Neural crest cell (in vitro differentiated cells): ENCODE measurements around the gene TBL3. TPM values are rescaled to one million over a fixed set of nuclear protein-coding genes. Genes with fewer than 3 reads are reported as not detected.
"Not testable (repeated sequence)": the region's sequence is repeated elsewhere in the genome, so short reads cannot be mapped to it uniquely, and the experiment has no call there.

Experiments
- DNase-seq: peaks from one replicate; pipeline ENCODE4 v3.0.0; 2021; ENCODE audit warnings: low read depth, mixed read lengths, low spot score
- H3K27ac Mint-ChIP-seq: one replicate; pipeline ENCODE4 v1.8.0; 2021; ENCODE audit warnings: mild to moderate bottlenecking, mixed read lengths; ENCODE audit not compliant: unreplicated experiment
- H3K27me3 Mint-ChIP-seq: 2 replicates; pipeline ENCODE4 v1.8.0; 2021; ENCODE audit warnings: low read depth, mild to moderate bottlenecking, mixed read lengths
- H3K36me3 Mint-ChIP-seq: 2 replicates; pipeline ENCODE4 v1.8.0; 2021; ENCODE audit warnings: low read depth, mild to moderate bottlenecking, mixed read lengths
- H3K4me1 Mint-ChIP-seq: 2 replicates; pipeline ENCODE4 v1.8.0; 2021; ENCODE audit warnings: mixed read lengths
- H3K4me3 Mint-ChIP-seq: one replicate; pipeline ENCODE4 v1.8.0; 2021; ENCODE audit warnings: mild to moderate bottlenecking, mixed read lengths
- H3K9me3 Mint-ChIP-seq: 2 replicates; pipeline ENCODE4 v1.8.0; 2021; ENCODE audit warnings: mixed read lengths
- total RNA-seq: library from RNA; stranded (reverse); gene quantifications from 2 replicates; pipeline ENCODE4 v1.2.1, GENCODE V29; 2021
- TF ChIP-seq, protein P1 (sequence below): fragments of 200-600 bp; sonication (generic); conservative IDR thresholded peaks from 2 replicates; pipeline ENCODE4 v1.5.0; 2021; ENCODE audit warnings: antibody characterized with exemption, mild to moderate bottlenecking

TBL3 gene
- total RNA-seq, 1 donor from 2014 or later: 39.6 TPM

DNA sequence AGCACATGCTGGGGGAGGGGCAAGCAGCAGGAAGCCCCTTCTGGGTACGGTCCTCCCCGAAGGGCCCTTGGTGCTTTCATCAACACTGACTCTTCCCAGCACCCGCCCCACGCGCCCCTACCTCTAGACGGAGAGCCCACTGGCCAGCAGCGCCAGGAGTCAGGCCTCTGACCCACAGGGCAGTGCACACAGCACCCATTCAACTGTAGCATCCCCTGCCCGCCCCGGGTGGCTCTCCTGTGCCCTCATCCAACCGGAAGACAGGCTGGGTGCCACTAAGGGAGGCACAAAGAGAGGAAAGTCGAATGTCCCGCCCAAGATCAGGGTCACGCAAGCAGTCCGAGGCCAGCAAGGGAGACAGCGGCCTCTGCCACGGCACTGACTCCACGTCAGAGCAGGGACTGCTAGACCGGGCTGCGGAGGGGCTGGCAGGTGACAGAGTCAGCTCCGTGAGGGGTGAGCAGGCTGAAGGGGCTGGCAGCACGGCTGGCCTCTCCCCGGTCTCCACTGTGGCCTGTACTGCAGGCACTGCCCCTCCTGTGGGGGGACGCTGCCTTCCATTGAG is 38.7 kb upstream of the TBL3 start:
- H3K9me3 Mint-ChIP-seq: no peaks in the 10 kb centered on the region

DNA sequence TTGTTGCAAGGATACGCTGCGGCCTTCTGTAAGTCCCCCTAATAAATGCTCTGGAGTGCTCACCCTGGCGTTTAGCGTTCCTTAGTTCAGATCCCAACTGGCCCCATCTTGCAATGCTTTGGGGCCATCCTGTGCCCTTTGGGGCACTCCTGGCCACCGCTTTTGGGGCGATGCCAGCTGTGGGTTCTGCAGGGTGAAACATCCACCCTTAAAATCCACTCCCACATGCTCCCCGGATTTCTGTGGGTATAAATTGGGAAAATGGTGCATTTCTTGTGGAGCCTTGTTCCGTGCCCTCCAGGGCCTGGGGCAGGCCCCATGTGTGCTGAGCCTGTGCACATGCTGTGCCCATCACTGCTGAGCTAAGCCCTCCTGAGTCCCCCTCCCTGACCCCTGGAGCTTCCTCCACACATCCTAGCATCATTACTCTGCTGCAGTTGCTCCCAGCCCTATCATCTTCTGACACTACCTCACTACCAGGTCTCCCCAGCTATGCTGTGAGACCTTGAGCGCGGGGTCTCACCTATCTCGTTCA is 34.8 kb upstream of the TBL3 start:
- Mint-ChIP-seq H3K4me1 (peaks cover 5% of the 10 kb centered on the region), H3K36me3 (no peaks in the 10 kb centered on the region), H3K27me3 (no peaks in the 10 kb centered on the region), H3K4me3 (no peak overlapping the region), H3K9me3 (no peaks in the 10 kb centered on the region), H3K27ac (peak overlapping the region; percentile 96)
- no peak for DNase-seq
- TF ChIP-seq, protein P1, sequence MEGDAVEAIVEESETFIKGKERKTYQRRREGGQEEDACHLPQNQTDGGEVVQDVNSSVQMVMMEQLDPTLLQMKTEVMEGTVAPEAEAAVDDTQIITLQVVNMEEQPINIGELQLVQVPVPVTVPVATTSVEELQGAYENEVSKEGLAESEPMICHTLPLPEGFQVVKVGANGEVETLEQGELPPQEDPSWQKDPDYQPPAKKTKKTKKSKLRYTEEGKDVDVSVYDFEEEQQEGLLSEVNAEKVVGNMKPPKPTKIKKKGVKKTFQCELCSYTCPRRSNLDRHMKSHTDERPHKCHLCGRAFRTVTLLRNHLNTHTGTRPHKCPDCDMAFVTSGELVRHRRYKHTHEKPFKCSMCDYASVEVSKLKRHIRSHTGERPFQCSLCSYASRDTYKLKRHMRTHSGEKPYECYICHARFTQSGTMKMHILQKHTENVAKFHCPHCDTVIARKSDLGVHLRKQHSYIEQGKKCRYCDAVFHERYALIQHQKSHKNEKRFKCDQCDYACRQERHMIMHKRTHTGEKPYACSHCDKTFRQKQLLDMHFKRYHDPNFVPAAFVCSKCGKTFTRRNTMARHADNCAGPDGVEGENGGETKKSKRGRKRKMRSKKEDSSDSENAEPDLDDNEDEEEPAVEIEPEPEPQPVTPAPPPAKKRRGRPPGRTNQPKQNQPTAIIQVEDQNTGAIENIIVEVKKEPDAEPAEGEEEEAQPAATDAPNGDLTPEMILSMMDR: no peak

More for the DNA sequence above, 38.7 kb upstream of the TBL3 start:
- peaks cover 4% of the 10 kb centered on the region for H3K4me1 Mint-ChIP-seq
- TF ChIP-seq, protein P1: no peak
- H3K4me3 Mint-ChIP-seq: peak overlapping the region; percentile 41
- no peaks in the 10 kb centered on the region for H3K36me3 Mint-ChIP-seq
- H3K27me3 Mint-ChIP-seq: peaks cover 11% of the 10 kb centered on the region
- no peak for DNase-seq
- H3K27ac Mint-ChIP-seq: no peak overlapping the region

DNA sequence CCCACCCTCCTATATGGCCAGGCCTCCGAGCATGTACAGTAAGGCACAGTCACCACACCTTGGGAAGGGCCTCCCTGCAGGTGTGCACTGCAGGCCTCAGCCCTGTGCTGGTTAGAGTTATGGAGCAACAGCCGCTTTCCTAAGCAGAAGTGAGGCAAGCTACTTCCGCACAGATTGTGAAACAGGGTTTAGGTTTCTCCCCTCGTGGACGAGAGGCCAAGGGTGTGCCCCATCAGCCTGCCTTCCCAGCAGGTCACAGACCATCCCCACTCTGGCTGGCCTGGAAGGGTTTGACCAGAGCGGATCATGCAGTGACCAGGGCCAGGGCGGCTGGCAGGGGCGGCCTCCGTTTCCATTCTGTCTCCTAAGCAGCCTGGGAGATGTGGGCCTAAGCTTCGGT is 33.5 kb upstream of the TBL3 start:
- Mint-ChIP-seq H3K9me3 (no peaks in the 10 kb centered on the region), H3K36me3 (no peaks in the 10 kb centered on the region), H3K27ac (no peak overlapping the region), H3K4me3 (no peak overlapping the region), H3K27me3 (no peaks in the 10 kb centered on the region), H3K4me1 (peaks cover 5% of the 10 kb centered on the region)
- no peak for DNase-seq
- TF ChIP-seq, protein P1: no peak

DNA sequence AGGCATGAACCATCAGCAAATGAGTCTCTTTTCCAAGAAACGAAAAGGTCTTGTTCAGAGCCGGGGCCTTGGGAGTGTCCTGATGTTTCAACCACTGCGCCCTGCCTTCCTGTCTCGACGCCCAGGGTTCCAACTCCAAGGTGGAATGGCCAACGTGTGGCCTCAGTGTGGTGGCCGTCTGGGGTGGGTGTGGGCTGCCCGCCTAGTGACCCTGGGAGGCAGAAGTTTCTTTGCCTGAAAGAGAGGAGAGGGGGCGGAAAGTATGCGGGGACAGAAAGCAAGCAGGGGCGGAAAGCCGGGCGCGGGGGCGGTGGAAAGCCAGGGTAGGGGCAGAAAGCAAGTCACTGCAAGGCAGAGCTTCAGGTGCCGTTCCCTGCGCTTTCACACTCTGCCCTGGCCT is 32.9 kb upstream of the TBL3 start:
- no peak for DNase-seq
- Mint-ChIP-seq H3K27me3 (no peaks in the 10 kb centered on the region), H3K27ac (no peak overlapping the region), H3K36me3 (no peaks in the 10 kb centered on the region), H3K9me3 (no peaks in the 10 kb centered on the region), H3K4me3 (no peak overlapping the region), H3K4me1 (peaks cover 10% of the 10 kb centered on the region)
- TF ChIP-seq, protein P1: no peak

DNA sequence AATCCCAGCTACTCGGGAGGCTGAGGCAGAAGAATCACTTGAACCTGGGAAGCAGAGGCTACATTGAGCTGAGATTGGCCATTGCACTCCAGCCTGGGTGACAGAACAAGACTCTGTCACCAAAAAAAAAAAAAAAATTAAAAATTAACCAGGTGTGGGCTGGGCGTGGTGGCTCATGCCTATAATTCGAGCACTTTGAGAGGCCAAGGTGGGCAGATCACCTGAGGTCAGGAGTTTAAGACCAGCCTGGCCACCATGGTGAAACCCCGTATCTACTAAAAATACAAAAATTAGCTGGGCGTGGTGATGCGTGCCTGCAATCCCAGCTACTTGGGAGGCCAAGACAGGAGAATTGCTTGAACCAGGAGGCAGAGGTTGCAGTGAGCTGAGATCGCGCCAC is 32.0 kb upstream of the TBL3 start:
- not testable (repeated sequence) for H3K27me3 Mint-ChIP-seq, H3K36me3 Mint-ChIP-seq, DNase-seq, H3K27ac Mint-ChIP-seq, H3K9me3 Mint-ChIP-seq
- Mint-ChIP-seq H3K4me3 (peak overlapping the region; percentile 56), H3K4me1 (peaks cover 14% of the 10 kb centered on the region)

DNA sequence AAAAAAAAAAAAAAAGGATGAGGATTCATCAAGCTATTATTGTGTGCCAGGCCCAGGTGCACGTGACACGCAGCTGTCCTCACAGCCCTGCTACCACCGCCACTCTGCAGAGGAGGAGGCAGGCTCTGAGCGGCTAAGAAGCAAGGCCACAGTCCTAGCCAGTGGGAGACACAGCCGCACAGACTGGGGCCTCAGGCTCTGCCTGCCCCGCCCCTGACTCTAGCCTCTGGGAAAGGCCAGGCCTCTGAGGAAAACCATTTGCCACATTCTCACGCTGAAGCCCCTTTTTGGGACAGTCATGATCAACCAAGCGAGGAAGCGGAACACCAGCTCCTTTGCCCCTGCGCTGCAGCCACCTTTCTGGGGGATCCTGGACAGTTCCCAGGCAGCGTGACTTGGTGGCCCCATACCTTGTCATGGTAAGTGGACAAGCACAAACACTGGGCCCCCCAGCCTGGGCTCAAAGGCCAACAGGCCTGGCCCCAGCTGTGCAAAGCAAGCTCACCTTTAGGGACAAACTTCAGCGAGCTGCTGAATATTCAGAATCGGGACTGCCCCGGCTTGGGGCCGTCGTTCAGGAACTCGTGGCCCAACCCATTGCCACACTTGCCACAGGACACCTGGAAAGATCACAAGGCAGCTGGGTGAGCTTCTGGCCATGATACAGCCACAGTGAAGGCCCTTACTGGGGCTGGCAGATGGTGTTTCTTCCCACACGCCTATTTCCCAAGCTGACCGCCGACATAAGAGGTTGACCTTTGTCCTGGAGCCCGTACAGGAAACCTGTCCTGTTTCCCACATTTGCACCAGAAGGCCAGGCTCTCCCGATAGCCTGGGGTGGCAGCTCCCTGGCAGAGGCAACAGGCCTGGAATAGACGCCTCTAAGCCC is 31.3 kb upstream of the TBL3 start:
- peaks cover 14% of the 10 kb centered on the region for H3K4me1 Mint-ChIP-seq
- H3K27me3 Mint-ChIP-seq: no peaks in the 10 kb centered on the region
- no peak overlapping the region for H3K27ac Mint-ChIP-seq
- DNase-seq: no peak
- no peaks in the 10 kb centered on the region for H3K9me3 Mint-ChIP-seq
- H3K4me3 Mint-ChIP-seq: peak overlapping the region; percentile 56
- no peaks in the 10 kb centered on the region for H3K36me3 Mint-ChIP-seq
- TF ChIP-seq, protein P1: no peak
